Endothelial cell of umbilical vein (primary cell): ENCODE data around the gene KLRF1. TPM values are rescaled to one million over a fixed set of nuclear protein-coding genes. Genes with fewer than 3 reads are reported as not detected.

Source experiments
- BruUV-seq: library from RNA; stranded (reverse); fragments of 400-500 nt; replicated peaks from 2 replicates; lab custom pipeline; 2021; lab: Mats Ljungman, UMichigan
- CTCF ChIA-PET: fragments of 300-600, 350-600 bp; sonication (Branson Sonifier 250); formaldehyde crosslinking; loops from one replicate; lab custom pipeline; 2021; ENCODE audit warnings: antibody characterized with exemption, inconsistent platforms; lab: Charles Lee
- POLR2A ChIA-PET: fragments of 300-600, 350-600 bp; sonication (Branson Sonifier 250); formaldehyde crosslinking; loops from one replicate; lab custom pipeline; 2021; ENCODE audit warnings: antibody characterized with exemption, inconsistent platforms; lab: Charles Lee
- DNase-seq: peaks from one replicate; pipeline ENCODE4 v3.0.0-alpha.2; 2011; ENCODE audit warnings: low read depth, low spot score
- FAIRE-seq: peaks from 2 replicates; lab custom pipeline; 2011; peaks lifted over from hg19 to GRCh38; lab: Jason Lieb, UNC
- H2AFZ ChIP-seq: 2 replicates; pipeline ENCODE4 v1.6.0; 2012; ENCODE audit warnings: low read depth, low read length, control low read depth, inconsistent platforms
- H3K27ac ChIP-seq: 2 replicates; pipeline ENCODE4 v1.5.1; 2011; ENCODE audit warnings: low read depth, mild to moderate bottlenecking, control low read depth, low read length, moderate library complexity; ENCODE audit not compliant: insufficient read depth
- H3K27me3 ChIP-seq, 2 experiments: 2 replicates each; pipeline versions ENCODE4 v1.6.0 to v1.6.1; 2011; ENCODE audit warnings: low read length in 2 of 2, mixed read lengths in 1 of 2; ENCODE audit not compliant: control insufficient read depth in 2 of 2, insufficient read depth in 2 of 2
- H3K36me3 ChIP-seq, 2 experiments: 2 replicates in 1 of 2; 3 replicates in 1 of 2; pipeline ENCODE4 v1.5.1; 2011; ENCODE audit warnings: low read length in 2 of 2, mild to moderate bottlenecking in 1 of 2, moderate library complexity in 1 of 2; ENCODE audit not compliant: control insufficient read depth in 2 of 2, insufficient read depth in 2 of 2; ENCODE audit errors: extremely low read depth in 1 of 2
- H3K4me1 ChIP-seq: 3 replicates; pipeline ENCODE4 v1.5.1; 2011; ENCODE audit warnings: mild to moderate bottlenecking, low read length; ENCODE audit not compliant: control insufficient read depth, insufficient read depth; ENCODE audit errors: extremely low read depth
- H3K4me2 ChIP-seq: 2 replicates; pipeline ENCODE4 v1.6.1; 2011; ENCODE audit warnings: low read length, control low read depth, mixed read lengths; ENCODE audit not compliant: insufficient read depth
- H3K4me3 ChIP-seq, 3 experiments: fragments of 200-600 bp in 1 of 3; sonication (generic), shearing (Covaris generic) in 1 of 3; replicated peaks in 1 of 3; 2 replicates each; pipeline ENCODE4 v1.5.1; 2011 to 2016; ENCODE audit warnings: control low read depth in 3 of 3, low read length in 3 of 3, mild to moderate bottlenecking in 2 of 3, inconsistent platforms in 1 of 3, low read depth in 1 of 3, moderate library complexity in 1 of 3; ENCODE audit not compliant: insufficient read depth in 1 of 3
- H3K79me2 ChIP-seq: 2 replicates; pipeline ENCODE4 v1.6.0; 2012; ENCODE audit warnings: low read length, inconsistent platforms; ENCODE audit not compliant: control insufficient read depth, insufficient read depth
- H3K9ac ChIP-seq: replicated peaks from 2 replicates; pipeline ENCODE3; 2011; ENCODE audit warnings: low read length, control low read depth; ENCODE audit not compliant: insufficient read depth; ENCODE audit errors: extremely low read depth
- H3K9me1 ChIP-seq: replicated peaks from 3 replicates; pipeline ENCODE4 v1.6.0; 2011; ENCODE audit warnings: mild to moderate bottlenecking, low read length; ENCODE audit not compliant: control insufficient read depth, insufficient read depth; ENCODE audit errors: extremely low read depth
- H3K9me3 ChIP-seq: replicated peaks from 2 replicates; pipeline ENCODE4 v1.5.1; 2012; ENCODE audit warnings: low read length, inconsistent platforms; ENCODE audit not compliant: control insufficient read depth, insufficient read depth
- H4K20me1 ChIP-seq: replicated peaks from 2 replicates; pipeline ENCODE3; 2011; ENCODE audit warnings: mild to moderate bottlenecking, low read length; ENCODE audit not compliant: control insufficient read depth, insufficient read depth; ENCODE audit errors: extremely low read depth
- EZH2 ChIP-seq: IDR thresholded peaks from 2 replicates; pipeline ENCODE4 v1.6.1; 2012; ENCODE audit warnings: borderline replicate concordance, low read depth, mild to moderate bottlenecking, moderate library complexity, low read length, inconsistent platforms; ENCODE audit not compliant: severe bottlenecking
- FOS ChIP-seq: IDR thresholded peaks from 2 replicates; pipeline ENCODE4 v1.6.1; 2011; ENCODE audit warnings: mild to moderate bottlenecking, low read length, moderate library complexity, borderline replicate concordance; ENCODE audit not compliant: insufficient read depth
- GATA2 ChIP-seq: IDR thresholded peaks from 2 replicates; pipeline ENCODE4 v1.7.0; 2011; ENCODE audit warnings: low read depth, mild to moderate bottlenecking, moderate library complexity, mixed read lengths, low read length; ENCODE audit not compliant: insufficient read length, insufficient read depth
- JUN ChIP-seq: IDR thresholded peaks from 2 replicates; pipeline ENCODE4 v1.6.1; 2011; ENCODE audit warnings: borderline replicate concordance, low read depth; ENCODE audit not compliant: insufficient read length, insufficient read depth
- MAX ChIP-seq: IDR thresholded peaks from 2 replicates; pipeline ENCODE4 v1.6.1; 2011; ENCODE audit not compliant: insufficient read depth, insufficient read length
- MYC ChIP-seq: IDR thresholded peaks from one replicate; pipeline ENCODE4 v1.6.1; 2011; ENCODE audit warnings: mild to moderate bottlenecking, low read depth, low read length
- POLR2A ChIP-seq: IDR thresholded peaks from 2 replicates; pipeline ENCODE4 v1.6.1; 2012; ENCODE audit warnings: low read depth, mild to moderate bottlenecking, control low read depth, low read length
- POLR2AphosphoS5 ChIP-seq: IDR thresholded peaks from 2 replicates; pipeline ENCODE4 v1.6.1; 2012; ENCODE audit warnings: low read depth, mild to moderate bottlenecking, control low read depth, low read length, moderate library complexity; ENCODE audit not compliant: insufficient read depth
- dilution Hi-C: fragments of 300-500 bp; cut with MboI; formaldehyde crosslinking; loops from one replicate; pipeline ENCODE4 v1.15.0; 2019; ENCODE audit warnings: low sequenced_read_pairs; ENCODE audit not compliant: extremely low pct_ligation_motif_present
- intact Hi-C: fragments of 100-400 bp; cut with micrococcal nuclease; formaldehyde crosslinking; loops from one replicate; pipeline ENCODE4 v1.10.0; 2022
- polyA plus RNA-seq, 4 experiments: library from polyadenylated mRNA; depleted of rRNA in 3 of 4; stranded (reverse) in 3 of 4; unstranded in 1 of 4; fragments of >200 nt; gene quantifications; 2 replicates each; pipeline versions ENCODE4 v1.2.1 to v1.2.3, GENCODE V29; 2011 to 2012; ENCODE audit warnings: missing spikeins in 1 of 4
- total RNA-seq: library from RNA; stranded (reverse); gene quantifications from 2 replicates; pipeline ENCODE4 v1.2.3, GENCODE V29; 2021
- TF ChIP-seq, protein P1 (sequence below), 2 donors: IDR thresholded peaks; 1 replicate in 1 of 2; 2 replicates in 1 of 2; pipeline ENCODE4 v1.5.1; 2011; ENCODE audit warnings: low read length in 2 of 2, mild to moderate bottlenecking in 2 of 2, moderate library complexity in 2 of 2, control low read depth in 1 of 2, inconsistent platforms in 1 of 2, low read depth in 1 of 2; ENCODE audit not compliant: insufficient read depth in 1 of 2; ENCODE audit errors: extremely low read depth in 1 of 2

The KLRF1 gene
- total and polyA plus RNA-seq, 2 donors (not counting 3 experiments of a cell fraction or from before 2014, with no cell fraction given): not detected

DNA sequence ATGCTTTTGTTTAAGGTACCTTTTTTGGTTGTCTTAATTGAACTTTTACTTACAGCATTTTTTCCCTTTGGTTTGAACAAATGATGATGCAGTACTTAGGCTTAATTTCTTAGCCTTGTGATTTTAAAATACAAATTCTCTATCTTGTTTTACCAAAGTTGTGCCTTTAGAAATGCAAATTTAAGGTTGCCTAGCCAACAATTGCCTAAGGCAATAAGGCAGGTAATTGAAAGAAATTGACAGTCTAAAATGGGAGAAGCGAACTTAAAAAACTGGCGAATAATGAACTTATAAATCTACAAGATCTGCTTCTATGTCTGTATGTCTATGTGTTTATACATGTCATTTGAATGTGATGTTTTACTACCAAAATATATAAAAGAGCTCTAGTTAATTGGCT, 43.0 kb upstream of the KLRF1 start:
- no peak overlapping the region for H3K9ac ChIP-seq
- ChIA-PET POLR2A (no interaction called here), CTCF (interaction anchor here (1.7 kb wide), 1 partner anchor 14 kb away, joined by 8 read pairs; no protein-coding TSS in a partner anchor)
- H3K36me3 ChIP-seq: no peaks in the 10 kb centered on the region
- FAIRE-seq: no peak
- no peak for DNase-seq
- no peaks in the 10 kb centered on the region for H3K9me1 ChIP-seq
- BruUV-seq: no TSS peak
- H2AFZ ChIP-seq: no peak overlapping the region
- H3K4me2 ChIP-seq: no peak overlapping the region
- H3K27ac ChIP-seq: no peak overlapping the region
- no peaks in the 10 kb centered on the region for H3K79me2 ChIP-seq
- TF ChIP-seq MYC (no peak), POLR2A (no peak), JUN (no peak), MAX (no peak), POLR2AphosphoS5 (no peak), FOS (no peak), GATA2 (no peak), EZH2 (no peak)
- TF ChIP-seq, protein P1, sequence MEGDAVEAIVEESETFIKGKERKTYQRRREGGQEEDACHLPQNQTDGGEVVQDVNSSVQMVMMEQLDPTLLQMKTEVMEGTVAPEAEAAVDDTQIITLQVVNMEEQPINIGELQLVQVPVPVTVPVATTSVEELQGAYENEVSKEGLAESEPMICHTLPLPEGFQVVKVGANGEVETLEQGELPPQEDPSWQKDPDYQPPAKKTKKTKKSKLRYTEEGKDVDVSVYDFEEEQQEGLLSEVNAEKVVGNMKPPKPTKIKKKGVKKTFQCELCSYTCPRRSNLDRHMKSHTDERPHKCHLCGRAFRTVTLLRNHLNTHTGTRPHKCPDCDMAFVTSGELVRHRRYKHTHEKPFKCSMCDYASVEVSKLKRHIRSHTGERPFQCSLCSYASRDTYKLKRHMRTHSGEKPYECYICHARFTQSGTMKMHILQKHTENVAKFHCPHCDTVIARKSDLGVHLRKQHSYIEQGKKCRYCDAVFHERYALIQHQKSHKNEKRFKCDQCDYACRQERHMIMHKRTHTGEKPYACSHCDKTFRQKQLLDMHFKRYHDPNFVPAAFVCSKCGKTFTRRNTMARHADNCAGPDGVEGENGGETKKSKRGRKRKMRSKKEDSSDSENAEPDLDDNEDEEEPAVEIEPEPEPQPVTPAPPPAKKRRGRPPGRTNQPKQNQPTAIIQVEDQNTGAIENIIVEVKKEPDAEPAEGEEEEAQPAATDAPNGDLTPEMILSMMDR (IDR thresholded peaks at IDR 0.05; ENCODE audit: extremely low read depth in 1 of 2, insufficient read depth in 1 of 2, low read depth in 1 of 2, low read length in 2 of 2): no peak
- H3K27me3 ChIP-seq: no peaks in the 10 kb centered on the region
- no peaks in the 10 kb centered on the region for H3K9me3 ChIP-seq
- dilution Hi-C loops (no loop called here), intact Hi-C loops (no loop called here)
- no peaks in the 10 kb centered on the region for H3K4me1 ChIP-seq
- H3K4me3 ChIP-seq: no peak overlapping the region
- H4K20me1 ChIP-seq: no peaks in the 10 kb centered on the region
